ENCODE results near the gene UGT3A1.
"Not testable (repeated sequence)": the region's sequence is repeated elsewhere in the genome, so short reads cannot be mapped to it uniquely, and the experiment has no call there.

The UGT3A1 gene

DNA sequence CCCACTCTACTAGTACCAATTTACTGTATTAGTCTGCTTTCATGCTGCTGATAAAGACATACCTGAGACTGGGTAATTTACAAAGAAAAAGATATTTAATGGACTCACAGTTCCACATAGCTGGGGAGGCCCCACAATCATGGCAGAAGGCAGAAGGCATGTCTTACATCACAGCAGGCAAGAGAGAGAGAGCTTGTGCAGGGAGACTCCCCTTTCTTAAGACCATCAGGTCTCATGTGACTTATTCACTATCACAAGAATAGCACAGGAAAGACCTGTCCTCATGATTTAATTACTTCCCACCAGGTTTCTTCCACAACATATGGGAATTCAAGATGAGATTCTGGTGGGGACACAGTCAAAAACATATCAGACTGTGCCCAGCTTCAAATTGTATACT is 11.5 kb downstream of the UGT3A1 start:
- TF ChIP-seq, protein P1, sequence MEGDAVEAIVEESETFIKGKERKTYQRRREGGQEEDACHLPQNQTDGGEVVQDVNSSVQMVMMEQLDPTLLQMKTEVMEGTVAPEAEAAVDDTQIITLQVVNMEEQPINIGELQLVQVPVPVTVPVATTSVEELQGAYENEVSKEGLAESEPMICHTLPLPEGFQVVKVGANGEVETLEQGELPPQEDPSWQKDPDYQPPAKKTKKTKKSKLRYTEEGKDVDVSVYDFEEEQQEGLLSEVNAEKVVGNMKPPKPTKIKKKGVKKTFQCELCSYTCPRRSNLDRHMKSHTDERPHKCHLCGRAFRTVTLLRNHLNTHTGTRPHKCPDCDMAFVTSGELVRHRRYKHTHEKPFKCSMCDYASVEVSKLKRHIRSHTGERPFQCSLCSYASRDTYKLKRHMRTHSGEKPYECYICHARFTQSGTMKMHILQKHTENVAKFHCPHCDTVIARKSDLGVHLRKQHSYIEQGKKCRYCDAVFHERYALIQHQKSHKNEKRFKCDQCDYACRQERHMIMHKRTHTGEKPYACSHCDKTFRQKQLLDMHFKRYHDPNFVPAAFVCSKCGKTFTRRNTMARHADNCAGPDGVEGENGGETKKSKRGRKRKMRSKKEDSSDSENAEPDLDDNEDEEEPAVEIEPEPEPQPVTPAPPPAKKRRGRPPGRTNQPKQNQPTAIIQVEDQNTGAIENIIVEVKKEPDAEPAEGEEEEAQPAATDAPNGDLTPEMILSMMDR (IDR thresholded peaks at IDR 0.05; ENCODE audit: insufficient read depth, low read length, poor library complexity, severe bottlenecking) = no peak
- Histone ChIP-seq H3K36me3 (ENCODE audit: control insufficient read depth, insufficient read depth, low read length) (no peaks in the 10 kb centered on the region), H3K27me3 (replicated peaks; ENCODE audit: control insufficient read depth, insufficient read depth, low read length) (no peaks in the 10 kb centered on the region), H3K4me3 (replicated peaks; ENCODE audit: low read depth, low read length) (no peak overlapping the region)
- DNase-seq (ENCODE audit: extremely low read depth, insufficient read length) = no peak

DNA sequence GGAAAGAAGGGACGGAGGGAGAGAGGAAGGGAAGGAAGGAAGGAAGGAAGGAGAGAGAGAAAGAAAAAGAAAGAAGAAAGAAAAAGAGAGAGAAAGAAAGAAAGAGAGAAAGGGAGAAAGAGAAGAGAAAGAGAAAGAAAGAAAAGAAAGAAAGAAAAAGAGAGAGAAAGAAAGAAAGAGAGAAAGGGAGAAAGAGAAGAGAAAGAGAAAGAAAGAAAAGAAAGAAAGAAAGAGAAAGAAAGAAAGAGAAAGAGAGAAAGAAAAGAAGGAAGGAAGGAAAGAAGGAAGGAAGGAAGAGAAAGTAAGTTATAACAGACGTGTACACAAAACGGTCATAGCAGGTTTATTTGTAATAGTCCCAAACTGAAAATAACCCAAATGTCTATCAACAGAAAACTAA is 14.3 kb downstream of the UGT3A1 start:
- not testable (repeated sequence) for DNase-seq (ENCODE audit: extremely low read depth, insufficient read length); H3K27me3 ChIP-seq (replicated peaks; ENCODE audit: control insufficient read depth, insufficient read depth, low read length); H3K4me3 ChIP-seq (replicated peaks; ENCODE audit: low read depth, low read length); H3K36me3 ChIP-seq (ENCODE audit: control insufficient read depth, insufficient read depth, low read length)

DNA sequence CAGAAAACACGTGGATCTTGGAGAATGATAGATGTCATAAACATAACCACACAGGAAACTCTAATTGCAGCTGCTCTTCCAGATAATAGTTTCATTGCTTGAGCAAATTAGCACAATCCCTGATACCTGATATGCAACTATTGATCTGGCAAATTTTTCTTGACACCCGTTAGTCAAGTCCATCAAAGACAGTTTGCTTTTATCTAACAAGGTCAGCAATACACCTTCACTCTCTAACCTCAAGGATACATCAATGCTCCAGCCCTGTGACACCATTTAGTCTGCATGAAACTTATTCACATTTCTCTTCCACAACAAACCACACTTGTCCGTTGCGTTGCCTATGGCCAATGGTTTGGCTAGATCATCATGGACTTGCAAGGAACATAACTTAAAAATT is 16.6 kb downstream of the UGT3A1 start:
- TF ChIP-seq, protein P1 (IDR thresholded peaks at IDR 0.05; ENCODE audit: insufficient read depth, low read length, poor library complexity, severe bottlenecking) = no peak
- DNase-seq (ENCODE audit: extremely low read depth, insufficient read length) = no peak
- H3K36me3 ChIP-seq (ENCODE audit: control insufficient read depth, insufficient read depth, low read length) = no peaks in the 10 kb centered on the region
- no peaks in the 10 kb centered on the region for H3K27me3 ChIP-seq (replicated peaks; ENCODE audit: control insufficient read depth, insufficient read depth, low read length)
- H3K4me3 ChIP-seq (replicated peaks; ENCODE audit: low read depth, low read length) = no peak overlapping the region

- DNase-seq (ENCODE audit: extremely low read depth, insufficient read length) = no peak
- Histone ChIP-seq H3K27me3 (replicated peaks; ENCODE audit: control insufficient read depth, insufficient read depth, low read length) (no peaks in the 10 kb centered on the region), H3K36me3 (ENCODE audit: control insufficient read depth, insufficient read depth, low read length) (no peaks in the 10 kb centered on the region), H3K4me3 (replicated peaks; ENCODE audit: low read depth, low read length) (no peak overlapping the region)
- TF ChIP-seq, protein P1 (IDR thresholded peaks at IDR 0.05; ENCODE audit: insufficient read depth, low read length, poor library complexity, severe bottlenecking) = no peak
Measured at GRCh38 chr5:35971878-35972210, 19.3 kb downstream of the UGT3A1 start.

DNA sequence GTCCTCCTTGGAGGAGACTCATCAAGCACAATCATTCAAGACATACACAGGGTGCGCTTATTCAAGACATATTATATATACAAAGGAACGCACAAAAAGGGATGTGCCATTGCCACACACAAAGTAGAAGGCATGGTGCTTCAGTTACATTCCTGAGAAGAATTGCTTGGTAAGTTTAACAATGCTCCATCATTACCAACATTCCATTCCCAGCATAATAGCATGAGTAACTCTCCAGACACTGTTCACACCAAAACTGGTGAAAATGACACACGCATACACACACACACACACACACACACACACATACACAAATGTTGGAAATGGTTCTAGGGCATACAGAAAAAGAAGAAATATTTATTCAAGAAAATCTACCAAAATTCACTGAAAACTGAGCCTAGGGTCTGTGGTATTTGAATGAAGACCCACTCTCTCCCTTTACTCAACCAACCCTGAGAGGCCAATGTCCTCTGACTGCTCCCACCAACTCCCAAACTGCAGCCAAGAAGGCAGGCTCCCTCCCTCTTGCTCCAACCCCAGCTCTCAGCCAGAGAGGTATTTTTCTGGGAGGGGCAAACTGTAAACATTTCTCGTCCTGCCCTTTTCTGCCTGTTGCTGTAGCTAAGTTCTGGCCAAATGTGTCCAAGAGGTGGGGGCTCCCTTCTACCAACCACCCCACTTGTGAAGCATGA is 19.9 kb downstream of the UGT3A1 start:
- no peak for DNase-seq (ENCODE audit: extremely low read depth, insufficient read length)

DNA sequence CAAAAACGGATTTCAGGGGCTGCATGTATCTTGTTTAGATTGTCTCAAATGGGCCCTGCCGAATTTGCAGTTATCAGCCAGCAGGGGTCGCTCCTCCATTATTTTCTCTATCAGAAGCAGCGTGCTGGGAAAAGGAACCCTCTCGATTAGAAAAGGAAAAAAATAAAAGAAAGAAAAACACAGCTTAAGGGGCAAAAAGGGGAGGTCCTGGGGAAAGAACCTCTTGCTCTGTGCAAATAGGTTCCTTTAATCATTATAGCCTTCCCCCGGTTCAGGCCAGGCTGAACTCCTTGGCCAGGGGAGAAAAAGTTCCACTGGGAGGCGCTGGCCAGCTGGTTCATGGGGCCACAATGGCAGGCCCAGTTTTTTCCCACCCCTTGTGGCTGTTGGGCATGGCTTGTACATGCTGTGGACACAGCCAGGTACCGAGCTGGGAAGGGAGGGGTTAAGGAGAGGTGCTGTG is 27.8 kb downstream of the UGT3A1 start:
- no peak overlapping the region for H3K4me3 ChIP-seq (replicated peaks; ENCODE audit: low read depth, low read length)
- H3K36me3 ChIP-seq (ENCODE audit: control insufficient read depth, insufficient read depth, low read length) = no peaks in the 10 kb centered on the region
- H3K27me3 ChIP-seq (replicated peaks; ENCODE audit: control insufficient read depth, insufficient read depth, low read length) = no peaks in the 10 kb centered on the region; the same call in none of the 2 replicates
- DNase-seq (ENCODE audit: extremely low read depth, insufficient read length) = no peak
- TF ChIP-seq, protein P1 (IDR thresholded peaks at IDR 0.05; ENCODE audit: insufficient read depth, low read length, poor library complexity, severe bottlenecking) = peak; percentile 50

More for the DNA sequence above, 19.9 kb downstream of the UGT3A1 start:
- Histone ChIP-seq H3K27me3 (replicated peaks; ENCODE audit: control insufficient read depth, insufficient read depth, low read length) (no peaks in the 10 kb centered on the region), H3K4me3 (replicated peaks; ENCODE audit: low read depth, low read length) (no peak overlapping the region), H3K36me3 (ENCODE audit: control insufficient read depth, insufficient read depth, low read length) (no peaks in the 10 kb centered on the region)
- TF ChIP-seq, protein P1 (IDR thresholded peaks at IDR 0.05; ENCODE audit: insufficient read depth, low read length, poor library complexity, severe bottlenecking) = no peak

Data from GM06990 (cell line).